CD4-positive, alpha-beta T cell treated with Interleukin-21 for 1 hour (primary cell): ENCODE results near the gene CAPZA2.
"Not testable (repeated sequence)": the region's sequence is repeated elsewhere in the genome, so short reads cannot be mapped to it uniquely, and the experiment has no call there.

Source experiments
- DNase-seq: peaks from one replicate; pipeline ENCODE4 v3.0.0-alpha.2; 2020

The CAPZA2 gene

DNA sequence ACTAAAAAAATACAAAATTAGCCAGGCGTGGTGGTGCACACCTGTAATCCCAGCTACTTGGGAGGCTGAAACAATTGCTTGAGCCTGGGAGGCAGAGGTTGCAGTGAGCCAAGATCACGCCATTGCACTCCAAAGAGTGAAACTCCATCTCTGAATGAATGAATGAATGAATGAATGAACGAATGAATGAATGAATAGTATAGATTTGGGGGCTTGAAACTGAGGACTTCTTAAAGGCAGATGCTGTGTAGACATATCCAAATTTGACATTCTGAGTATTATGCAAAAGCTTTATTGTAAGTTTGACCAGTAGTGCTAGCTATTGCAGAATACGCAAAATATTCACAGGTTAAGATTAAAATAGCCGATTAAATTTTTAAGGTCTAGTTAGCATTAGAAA, 60.2 kb downstream of the CAPZA2 start:
- DNase-seq: no peak

- DNase-seq: no peak
Measured at GRCh38 chr7:116924741-116925140, 62.4 kb downstream of the CAPZA2 start.

GRCh38 chr7:116929021-116929420, 66.6 kb downstream of the CAPZA2 start:
- no peak for DNase-seq

GRCh38 chr7:116929914-116930913, 67.8 kb downstream of the CAPZA2 start:
- DNase-seq: peak; percentile 71

DNA sequence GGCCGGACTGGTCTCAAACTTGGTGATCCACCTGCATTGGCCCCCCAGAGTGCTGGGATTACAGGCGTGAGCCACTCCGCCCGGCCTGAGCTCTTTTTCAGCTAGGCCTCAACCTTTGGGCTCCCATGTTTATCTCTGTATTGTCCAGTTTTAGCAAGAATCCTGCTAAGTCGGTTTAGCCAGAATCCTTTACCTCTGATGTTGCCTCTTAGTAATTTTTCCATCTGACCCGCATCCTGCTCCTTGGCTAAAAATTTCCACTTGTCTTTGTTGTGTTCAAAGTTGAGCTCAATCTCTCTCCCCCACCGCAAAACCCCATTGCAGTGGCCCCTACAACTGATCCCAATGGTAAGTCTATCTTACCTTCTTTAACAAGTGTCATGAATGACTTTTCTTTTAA, 70.2 kb downstream of the CAPZA2 start:
- no peak for DNase-seq

DNA sequence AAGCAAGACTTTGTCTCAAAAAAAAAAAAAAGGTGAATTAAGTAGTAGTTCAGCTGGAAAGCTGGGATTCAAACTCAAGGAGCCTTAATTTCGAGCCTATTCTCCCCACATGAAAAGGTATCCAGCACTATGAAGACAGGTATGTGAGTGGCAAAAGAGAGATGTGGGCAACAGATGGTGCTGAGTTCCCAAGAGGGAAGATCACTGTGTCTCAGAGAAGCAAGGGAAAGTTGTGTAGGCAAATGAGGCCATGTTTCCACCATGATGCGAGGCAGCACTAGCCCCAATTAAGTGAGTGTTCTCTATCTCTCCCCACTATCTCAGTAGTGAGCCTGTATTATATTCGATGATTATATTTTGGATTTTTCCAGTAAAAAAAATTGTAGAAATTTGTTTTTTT, 71.1 kb downstream of the CAPZA2 start:
- DNase-seq: no peak

DNA sequence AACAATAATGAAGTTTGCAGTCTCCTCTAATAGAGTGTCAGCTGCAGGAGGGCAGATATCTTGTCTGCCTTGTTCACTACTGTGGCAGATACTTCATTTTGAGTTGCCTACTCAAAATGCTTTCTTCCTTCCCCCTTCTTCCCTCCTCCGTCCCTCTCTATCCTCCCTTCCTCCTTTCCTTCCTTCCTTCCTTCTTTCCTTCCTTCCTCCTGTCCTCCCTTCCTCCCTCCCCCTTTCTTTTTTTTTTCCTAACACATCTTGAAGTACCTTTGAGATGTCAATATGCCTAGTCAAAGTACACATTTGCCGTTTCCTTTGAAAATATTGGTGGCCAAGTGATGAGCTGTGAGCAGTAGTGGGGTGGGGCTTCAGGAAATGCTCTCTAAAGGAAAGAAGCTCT, 72.2 kb downstream of the CAPZA2 start:
- no peak for DNase-seq

- not testable (repeated sequence) for DNase-seq
Measured at GRCh38 chr7:116936844-116937243, 74.5 kb downstream of the CAPZA2 start.

GRCh38 chr7:116938678-116939077, 76.3 kb downstream of the CAPZA2 start:
- no peak for DNase-seq

GRCh38 chr7:116940689-116941370, 78.4 kb downstream of the CAPZA2 start:
- no peak for DNase-seq

GRCh38 chr7:116942504-116942903, 80.1 kb downstream of the CAPZA2 start:
- no peak for DNase-seq

- no peak for DNase-seq
Measured at GRCh38 chr7:116948934-116949333, 86.5 kb downstream of the CAPZA2 start.

GRCh38 chr7:116949941-116950801, 87.8 kb downstream of the CAPZA2 start:
- no peak for DNase-seq

DNA sequence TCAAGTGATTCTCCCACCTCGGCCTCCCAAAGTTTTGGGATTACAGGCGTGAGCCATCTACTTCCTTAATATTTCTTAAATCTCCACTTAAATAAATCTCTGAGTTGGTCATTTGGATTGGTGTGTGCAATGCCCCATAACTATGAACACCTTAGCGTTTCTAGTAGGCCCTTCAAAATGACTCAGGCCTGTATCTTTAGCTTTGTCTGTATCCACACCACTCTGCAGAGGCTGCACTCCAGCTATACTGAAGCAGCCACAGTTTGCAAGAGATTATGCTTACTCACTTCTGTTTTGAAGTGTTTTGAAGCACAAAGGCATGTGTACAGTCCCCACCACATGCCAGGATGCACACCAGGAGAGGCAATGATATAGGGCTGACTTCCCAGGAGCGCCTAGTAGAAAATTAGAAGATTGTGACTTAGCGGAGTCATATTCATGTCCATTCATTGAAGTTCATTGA, 88.5 kb downstream of the CAPZA2 start:
- DNase-seq: no peak

DNA sequence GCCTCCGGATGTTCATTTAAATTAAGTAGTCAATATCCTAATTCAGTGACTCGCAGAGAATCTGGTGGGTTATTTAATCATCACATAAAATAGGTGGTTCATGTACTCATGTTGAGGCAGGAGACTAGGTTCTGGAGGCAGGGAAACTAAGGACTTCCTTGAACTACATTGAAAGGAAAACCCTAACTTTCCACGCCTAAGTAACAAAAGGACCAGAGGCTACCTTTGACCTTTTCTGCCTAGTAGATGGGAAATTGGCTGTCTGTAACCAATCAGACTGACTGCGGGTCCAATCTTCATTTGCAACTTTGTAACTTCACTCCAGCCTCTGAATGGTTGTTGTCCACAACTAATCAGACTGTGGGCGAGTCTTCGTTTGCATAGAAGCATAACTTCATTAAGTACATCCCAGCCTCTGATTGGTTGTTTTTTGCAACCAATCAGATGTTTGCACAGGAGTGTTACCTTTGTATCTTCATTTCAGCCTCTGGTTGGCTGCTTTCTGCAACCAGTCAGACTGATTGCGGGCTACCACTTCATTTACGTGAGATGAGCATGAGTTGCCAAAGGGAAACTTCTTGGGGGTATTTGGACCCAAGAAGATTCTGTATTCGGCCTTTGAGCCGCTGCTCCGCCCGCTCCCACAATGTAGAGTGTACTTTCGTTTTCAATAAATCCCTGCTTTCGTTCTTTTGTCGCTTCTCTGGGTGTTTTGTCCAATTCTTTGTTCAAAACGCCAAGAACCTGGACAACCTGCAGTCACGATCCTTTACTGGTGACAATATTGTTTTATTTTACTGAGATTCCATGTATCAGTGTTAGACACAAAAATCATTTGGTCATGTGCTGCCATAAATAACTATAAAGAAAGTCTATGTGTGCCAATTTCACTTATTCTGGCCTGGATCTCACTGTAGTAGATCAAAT, 89.2 kb downstream of the CAPZA2 start:
- no peak for DNase-seq

GRCh38 chr7:116952635-116953371, 90.4 kb downstream of the CAPZA2 start:
- no peak for DNase-seq

- DNase-seq: peak; percentile 67
Measured at GRCh38 chr7:116953372-116953905, 91.1 kb downstream of the CAPZA2 start, which contains the start of gene ST7. TSS of gene ST7 (plus strand) at chr7:116953501. CDS start at chr7:116953541, 40 bp downstream.

DNA sequence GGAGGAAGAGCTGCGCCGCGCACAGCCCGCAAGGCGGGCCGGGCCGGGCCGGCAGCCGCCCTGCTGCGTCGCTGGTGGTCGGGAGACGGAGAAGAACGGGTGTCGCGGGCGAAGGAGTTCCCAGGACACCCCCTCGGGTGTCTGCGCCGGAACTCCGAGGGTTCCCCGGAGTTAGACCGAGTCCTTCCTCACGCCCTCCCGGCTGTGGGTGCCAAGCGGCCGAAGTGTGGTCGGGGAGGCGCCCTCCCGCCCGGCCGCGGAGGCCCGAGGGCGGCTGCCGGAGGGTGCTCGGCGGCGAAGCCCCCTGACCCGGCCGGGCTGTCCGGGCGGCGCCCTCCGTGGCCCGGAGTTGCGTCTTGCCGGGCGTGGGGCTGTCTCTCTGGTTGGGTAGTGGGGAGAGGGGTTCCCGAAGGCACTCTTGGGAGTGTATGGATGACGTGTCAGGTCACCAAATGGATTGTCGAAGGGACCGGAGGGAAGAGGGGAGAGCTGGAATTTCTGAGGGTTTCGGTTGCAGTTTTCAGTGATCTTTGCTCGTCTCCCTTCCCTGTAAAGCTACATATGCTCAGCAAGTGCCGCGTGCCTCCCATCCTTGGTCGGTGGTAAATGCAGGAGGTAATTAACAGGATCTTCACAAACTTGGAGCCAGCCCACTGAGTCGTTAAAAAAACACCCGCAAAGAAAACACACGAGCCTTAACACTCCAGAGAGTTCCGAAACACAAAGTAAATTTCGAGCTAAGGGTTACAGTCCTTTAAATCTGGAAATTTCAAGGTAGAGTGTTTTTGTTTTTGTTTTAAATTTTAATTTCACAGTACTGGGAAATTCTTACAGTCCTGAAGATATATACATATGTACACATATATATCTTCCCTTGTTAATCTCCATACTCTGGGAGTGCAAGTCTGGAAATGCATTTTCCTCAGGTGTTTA, 91.8 kb downstream of the CAPZA2 start:
- peak; percentile 27 for DNase-seq

- no peak for DNase-seq
Measured at GRCh38 chr7:116955340-116955739, 93.0 kb downstream of the CAPZA2 start.
